ENCODE measurements around the gene CPNE4. TPM values are rescaled to one million over a fixed set of nuclear protein-coding genes. Genes with fewer than 3 reads are reported as not detected.

The CPNE4 gene
- total RNA-seq, 2 donors from 2014 or later, result 1.7 to 2.5 TPM

GRCh38 chr3:131645638-131646037 lies 389.2 kb downstream of the CPNE4 start:
- Histone ChIP-seq H3K36me3 (ENCODE audit: control insufficient read depth, insufficient read depth, low read length) (no peaks in the 10 kb centered on the region), H3K27me3 (ENCODE audit: control insufficient read depth, insufficient read depth, low read length, poor library complexity, severe bottlenecking) (no peaks in the 10 kb centered on the region), H3K9ac (ENCODE audit: extremely low read depth, low read length, poor library complexity, severe bottlenecking) (no peak overlapping the region), H3K9me3 (ENCODE audit: control insufficient read depth, low read length) (peaks cover 6% of the 10 kb centered on the region), H3K4me1 (ENCODE audit: control insufficient read depth, insufficient read depth, low read length) (no peaks in the 10 kb centered on the region), H3K27ac (ENCODE audit: low read depth, low read length) (no peak overlapping the region), H3K4me3 (ENCODE audit: low read length) (no peak overlapping the region)
- no peak for DNase-seq
- H3K4me3 Mint-ChIP-seq, result no peak overlapping the region
- no peak overlapping the region for H3K27ac Mint-ChIP-seq
- no peaks in the 10 kb centered on the region for H3K27me3 Mint-ChIP-seq (ENCODE audit: insufficient read depth)
- H3K9me3 Mint-ChIP-seq, result no peaks in the 10 kb centered on the region
- H3K36me3 Mint-ChIP-seq (ENCODE audit: low read depth), result no peaks in the 10 kb centered on the region
- TF ChIP-seq CTCF (conservative IDR thresholded peaks at IDR 0.05), result no peak
- peaks cover 3% of the 10 kb centered on the region for H3K4me1 Mint-ChIP-seq

GRCh38 chr3:131636266-131636775 lies 398.5 kb downstream of the CPNE4 start:
- no peaks in the 10 kb centered on the region for H3K9me3 Mint-ChIP-seq
- H3K27me3 ChIP-seq (ENCODE audit: control insufficient read depth, insufficient read depth, low read length, poor library complexity, severe bottlenecking), result no peaks in the 10 kb centered on the region
- no peaks in the 10 kb centered on the region for H3K36me3 ChIP-seq (ENCODE audit: control insufficient read depth, insufficient read depth, low read length)
- H3K4me3 Mint-ChIP-seq, result no peak overlapping the region
- H3K27ac ChIP-seq (ENCODE audit: low read depth, low read length), result no peak overlapping the region
- H3K9me3 ChIP-seq (ENCODE audit: control insufficient read depth, low read length), result no peaks in the 10 kb centered on the region
- no peak overlapping the region for H3K4me3 ChIP-seq (ENCODE audit: low read length)
- H3K4me1 ChIP-seq (ENCODE audit: control insufficient read depth, insufficient read depth, low read length), result no peaks in the 10 kb centered on the region
- TF ChIP-seq CTCF (conservative IDR thresholded peaks at IDR 0.05), result no peak
- H3K4me1 Mint-ChIP-seq, result peaks cover 7% of the 10 kb centered on the region
- H3K9ac ChIP-seq (ENCODE audit: extremely low read depth, low read length, poor library complexity, severe bottlenecking), result no peak overlapping the region
- H3K27ac Mint-ChIP-seq, result no peak overlapping the region
- H3K36me3 Mint-ChIP-seq (ENCODE audit: low read depth), result no peaks in the 10 kb centered on the region
- DNase-seq, result peak; percentile 48
- no peaks in the 10 kb centered on the region for H3K27me3 Mint-ChIP-seq (ENCODE audit: insufficient read depth)
- WGBS, 2 experiments (ENCODE audit: insufficient coverage in 1 of 2, insufficient read length in 1 of 2), result 96 to 100% methylated on average over 1 to 4 of the region's 4 CpGs

GRCh38 chr3:131630807-131631206 lies 404.0 kb downstream of the CPNE4 start:
- Mint-ChIP-seq H3K4me3 (no peak overlapping the region), H3K36me3 (ENCODE audit: low read depth) (no peaks in the 10 kb centered on the region), H3K9me3 (no peaks in the 10 kb centered on the region), H3K27me3 (ENCODE audit: insufficient read depth) (no peaks in the 10 kb centered on the region), H3K4me1 (no peaks in the 10 kb centered on the region), H3K27ac (no peak overlapping the region)
- no peaks in the 10 kb centered on the region for H3K27me3 ChIP-seq (ENCODE audit: control insufficient read depth, insufficient read depth, low read length, poor library complexity, severe bottlenecking)
- no peak for DNase-seq
- no peak for TF ChIP-seq CTCF (conservative IDR thresholded peaks at IDR 0.05)
- H3K36me3 ChIP-seq (ENCODE audit: control insufficient read depth, insufficient read depth, low read length), result no peaks in the 10 kb centered on the region
- no peaks in the 10 kb centered on the region for H3K9me3 ChIP-seq (ENCODE audit: control insufficient read depth, low read length)
- no peaks in the 10 kb centered on the region for H3K4me1 ChIP-seq (ENCODE audit: control insufficient read depth, insufficient read depth, low read length)
- 71 to 94% methylated on average over 1 of the region's 1 CpG for WGBS, 2 experiments (ENCODE audit: insufficient coverage in 1 of 2, insufficient read length in 1 of 2)
- H3K9ac ChIP-seq (ENCODE audit: extremely low read depth, low read length, poor library complexity, severe bottlenecking), result no peak overlapping the region
- no peak overlapping the region for H3K27ac ChIP-seq (ENCODE audit: low read depth, low read length)
- H3K4me3 ChIP-seq (ENCODE audit: low read length), result no peak overlapping the region

Measured in endodermal cell (in vitro differentiated cells).